Epithelial cell of proximal tubule (primary cell): ENCODE measurements around the gene PRKAG1. TPM values are rescaled to one million over a fixed set of nuclear protein-coding genes. Genes with fewer than 3 reads are reported as not detected.

ENCODE experiments used
- DNase-seq: peaks from one replicate; pipeline ENCODE4 v3.0.0-alpha.2; 2011; ENCODE audit warnings: low read depth
- H3K4me3 ChIP-seq: 2 replicates; pipeline ENCODE4 v1.5.1; 2011; ENCODE audit warnings: low read depth, mild to moderate bottlenecking, low read length
- total RNA-seq: library from RNA; depleted of rRNA; stranded (reverse); fragments of >200 nt; gene quantifications from 2 replicates; pipeline ENCODE4 v1.2.3, GENCODE V29; 2015
- TF ChIP-seq, protein P1 (sequence below): conservative IDR thresholded peaks from 2 replicates; pipeline ENCODE4 v1.5.1; 2012; ENCODE audit warnings: low read depth, mild to moderate bottlenecking, low read length

The PRKAG1 gene
- total RNA-seq, 1 donor from 2014 or later, result 50.7 TPM

DNA sequence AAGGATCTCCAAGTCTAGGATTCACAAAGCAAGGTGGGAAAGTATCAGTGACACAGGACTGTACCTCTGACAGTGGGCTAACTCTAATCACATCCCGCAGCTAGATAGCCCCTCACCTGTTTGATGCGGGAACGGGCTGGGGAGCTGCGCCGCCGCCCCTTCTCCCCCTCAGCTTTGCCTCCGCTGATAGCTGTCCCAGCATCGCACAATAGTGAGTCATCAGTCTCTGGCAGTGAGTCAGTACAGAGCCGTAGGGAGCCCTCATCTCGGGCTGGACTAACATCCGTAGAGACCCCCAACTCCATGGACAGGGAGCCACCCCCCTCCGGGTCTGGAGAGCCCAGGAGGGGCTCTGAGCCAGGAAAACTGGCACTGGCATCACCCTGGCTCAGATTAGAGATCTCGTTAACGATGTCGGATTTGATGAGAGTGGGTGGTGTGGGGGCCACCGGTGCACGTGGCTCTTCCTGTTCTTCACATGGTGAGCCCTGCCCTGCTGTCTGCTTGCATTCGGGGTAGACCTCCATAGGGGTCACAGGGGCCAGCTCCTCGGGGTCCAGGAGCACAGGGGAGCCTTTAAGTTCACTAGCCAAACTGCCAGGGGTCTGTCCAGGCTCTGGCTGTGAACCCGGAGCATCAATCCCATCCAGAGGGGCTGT, 31.1 kb upstream of the PRKAG1 start:
- no peak overlapping the region for H3K4me3 ChIP-seq
- TF ChIP-seq, protein P1, sequence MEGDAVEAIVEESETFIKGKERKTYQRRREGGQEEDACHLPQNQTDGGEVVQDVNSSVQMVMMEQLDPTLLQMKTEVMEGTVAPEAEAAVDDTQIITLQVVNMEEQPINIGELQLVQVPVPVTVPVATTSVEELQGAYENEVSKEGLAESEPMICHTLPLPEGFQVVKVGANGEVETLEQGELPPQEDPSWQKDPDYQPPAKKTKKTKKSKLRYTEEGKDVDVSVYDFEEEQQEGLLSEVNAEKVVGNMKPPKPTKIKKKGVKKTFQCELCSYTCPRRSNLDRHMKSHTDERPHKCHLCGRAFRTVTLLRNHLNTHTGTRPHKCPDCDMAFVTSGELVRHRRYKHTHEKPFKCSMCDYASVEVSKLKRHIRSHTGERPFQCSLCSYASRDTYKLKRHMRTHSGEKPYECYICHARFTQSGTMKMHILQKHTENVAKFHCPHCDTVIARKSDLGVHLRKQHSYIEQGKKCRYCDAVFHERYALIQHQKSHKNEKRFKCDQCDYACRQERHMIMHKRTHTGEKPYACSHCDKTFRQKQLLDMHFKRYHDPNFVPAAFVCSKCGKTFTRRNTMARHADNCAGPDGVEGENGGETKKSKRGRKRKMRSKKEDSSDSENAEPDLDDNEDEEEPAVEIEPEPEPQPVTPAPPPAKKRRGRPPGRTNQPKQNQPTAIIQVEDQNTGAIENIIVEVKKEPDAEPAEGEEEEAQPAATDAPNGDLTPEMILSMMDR, result no peak
- no peak for DNase-seq

DNA sequence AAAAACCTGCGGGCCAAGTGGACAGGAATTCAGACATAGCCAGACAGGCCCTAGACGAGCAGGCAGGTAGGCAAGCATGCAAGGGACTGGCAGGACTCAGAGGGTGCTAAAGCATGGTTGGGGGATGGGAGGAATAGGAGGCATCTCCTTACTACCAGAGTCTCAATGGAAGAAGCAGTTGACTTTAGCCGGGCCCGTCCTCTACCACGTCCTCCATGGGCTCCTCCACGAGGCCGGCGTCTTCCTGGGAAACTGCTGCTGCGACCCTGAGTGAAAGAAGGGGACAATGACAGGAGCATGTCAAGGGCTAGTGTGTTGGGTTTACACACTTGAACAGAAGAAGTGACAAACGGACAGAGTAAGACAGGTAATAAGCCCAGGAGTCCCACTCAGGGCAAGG, 30.4 kb upstream of the PRKAG1 start:
- no peak for DNase-seq
- no peak overlapping the region for H3K4me3 ChIP-seq
- TF ChIP-seq, protein P1, result no peak

DNA sequence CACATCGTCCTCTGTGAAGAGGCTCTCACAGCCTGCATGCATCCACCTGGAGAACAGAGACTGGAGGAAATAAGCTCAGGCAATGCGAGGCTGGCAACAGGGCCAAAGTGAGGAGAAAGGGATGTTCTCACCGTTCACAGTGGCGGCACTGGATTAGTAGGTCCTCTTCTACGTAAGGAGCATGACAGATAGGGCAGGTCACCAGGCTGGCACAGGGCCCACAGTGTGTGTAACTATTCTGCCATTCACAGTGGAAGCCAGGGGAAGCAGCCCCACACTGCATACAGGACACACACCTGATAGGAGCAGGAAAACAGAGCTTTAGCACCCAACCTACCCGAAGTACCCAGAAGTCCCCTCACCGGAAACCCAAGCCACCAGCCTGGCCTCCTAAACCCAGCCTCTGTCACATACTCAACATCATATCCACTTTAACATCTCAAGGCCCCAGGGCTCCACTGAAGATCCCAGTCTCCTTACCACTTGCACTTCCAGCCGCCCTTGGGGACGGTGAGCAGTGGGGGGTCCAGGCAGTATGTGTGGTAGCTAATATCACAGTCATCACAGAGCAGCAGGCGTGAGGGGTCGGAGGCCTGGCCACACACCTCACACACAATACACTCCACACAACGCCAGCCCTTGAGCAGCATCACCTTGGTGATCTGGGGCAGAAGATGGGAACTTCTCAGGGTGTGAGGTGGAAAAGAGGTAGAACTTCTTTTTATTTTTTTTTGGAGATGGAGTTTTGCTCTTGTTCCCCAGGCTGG, 27.7 kb upstream of the PRKAG1 start:
- TF ChIP-seq, protein P1, result no peak
- DNase-seq, result no peak
- no peak overlapping the region for H3K4me3 ChIP-seq

DNA sequence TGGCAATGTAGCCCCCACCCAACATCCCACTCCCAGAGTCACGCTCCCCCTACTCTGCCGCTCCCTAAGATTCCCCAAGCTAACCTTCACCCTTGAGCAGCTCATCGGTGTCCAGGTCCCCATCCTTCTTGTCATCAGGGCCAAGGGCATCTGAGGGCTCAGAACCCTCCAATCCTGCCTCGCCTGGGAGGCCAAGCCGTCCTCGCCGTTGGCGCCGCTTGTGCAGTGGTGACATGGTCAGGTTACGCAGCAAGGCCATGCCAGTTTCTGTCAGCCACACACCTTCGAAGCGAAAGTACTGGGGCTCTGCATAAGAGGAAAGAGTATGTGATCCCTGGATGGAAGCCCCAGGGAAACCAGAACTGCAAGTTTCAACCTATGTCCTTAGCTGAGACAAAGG, 26.1 kb upstream of the PRKAG1 start:
- DNase-seq, result no peak
- H3K4me3 ChIP-seq, result no peak overlapping the region
- TF ChIP-seq, protein P1, result no peak

- TF ChIP-seq, protein P1, result peak; percentile 77
- no peak overlapping the region for H3K4me3 ChIP-seq
- DNase-seq, result no peak
Observed at GRCh38 chr12:49043856-49044258, 25.3 kb upstream of the PRKAG1 start.

DNA sequence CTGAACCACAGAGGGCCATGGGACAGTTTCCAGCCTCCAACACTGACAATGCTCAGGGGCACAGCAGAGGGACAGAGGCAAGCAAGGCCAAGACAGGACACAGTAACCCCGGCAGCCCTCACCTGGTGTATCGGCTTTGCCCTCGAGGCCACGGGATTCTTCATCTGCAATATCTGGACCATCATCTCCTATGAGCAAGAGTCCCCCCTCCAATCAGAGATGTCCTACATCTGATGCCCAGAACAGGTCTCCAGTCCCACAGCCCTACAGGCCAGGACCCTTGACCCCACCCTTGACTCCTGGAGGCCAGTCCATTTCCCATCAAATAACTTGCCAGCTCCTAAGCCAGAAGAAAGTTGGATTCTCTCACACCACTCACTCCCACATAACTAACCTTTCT, 24.7 kb upstream of the PRKAG1 start:
- H3K4me3 ChIP-seq, result no peak overlapping the region
- TF ChIP-seq, protein P1, result no peak
- no peak for DNase-seq
